CD4-positive, alpha-beta T cell treated with Interleukin-17A for 4 hours (primary cell): Measurements from ENCODE around the gene EML4.
A peak's percentile ranks its signal among the peaks of the same experiment; 100 is the strongest.
"Not testable (repeated sequence)": the region's sequence is repeated elsewhere in the genome, so short reads cannot be mapped to it uniquely, and the experiment has no call there.

Experiments used
- DNase-seq: peaks from one replicate; pipeline ENCODE4 v3.0.0-alpha.2; 2020; ENCODE audit warnings: mixed read lengths

EML4 gene

GRCh38 chr2:42268528-42269151 lies 99.5 kb downstream of the EML4 start:
- DNase-seq: no peak

- DNase-seq: no peak
Observed at GRCh38 chr2:42270757-42271156, 101.6 kb downstream of the EML4 start.

GRCh38 chr2:42271246-42271645 lies 102.1 kb downstream of the EML4 start:
- not testable (repeated sequence) for DNase-seq

GRCh38 chr2:42274863-42275262 lies 105.7 kb downstream of the EML4 start:
- no peak for DNase-seq

- DNase-seq: no peak
Observed at GRCh38 chr2:42281416-42282081, 112.4 kb downstream of the EML4 start.

GRCh38 chr2:42284019-42284418 lies 114.9 kb downstream of the EML4 start:
- no peak for DNase-seq

GRCh38 chr2:42286268-42286946 lies 117.3 kb downstream of the EML4 start:
- DNase-seq: no peak

- no peak for DNase-seq
Observed at GRCh38 chr2:42288811-42289210, 119.7 kb downstream of the EML4 start.

GRCh38 chr2:42289222-42289621 lies 120.1 kb downstream of the EML4 start:
- no peak for DNase-seq

GRCh38 chr2:42290005-42290404 lies 120.9 kb downstream of the EML4 start:
- no peak for DNase-seq

- DNase-seq: no peak
Observed at GRCh38 chr2:42293019-42293418, 123.9 kb downstream of the EML4 start.

GRCh38 chr2:42296226-42296625 lies 127.1 kb downstream of the EML4 start:
- no peak for DNase-seq

GRCh38 chr2:42297322-42297936 lies 128.3 kb downstream of the EML4 start:
- DNase-seq: peak; percentile 17

- DNase-seq: no peak
Observed at GRCh38 chr2:42298132-42298531, 129.0 kb downstream of the EML4 start.

- DNase-seq: no peak
Observed at GRCh38 chr2:42298996-42299754, 130.0 kb downstream of the EML4 start.

- DNase-seq: no peak
Observed at GRCh38 chr2:42300527-42300926, 131.4 kb downstream of the EML4 start.

- DNase-seq: no peak
Observed at GRCh38 chr2:42303252-42303651, 134.1 kb downstream of the EML4 start.

- no peak for DNase-seq
Observed at GRCh38 chr2:42304059-42304713, 135.0 kb downstream of the EML4 start.

- no peak for DNase-seq
Observed at GRCh38 chr2:42307180-42307579, 138.0 kb downstream of the EML4 start.

- DNase-seq: no peak
Observed at GRCh38 chr2:42309366-42309765, 140.2 kb downstream of the EML4 start.

GRCh38 chr2:42310007-42310515 lies 140.9 kb downstream of the EML4 start:
- no peak for DNase-seq

GRCh38 chr2:42312106-42312505 lies 143.0 kb downstream of the EML4 start:
- no peak for DNase-seq
